ENCODE results near the gene PRPF31. TPM values are rescaled to one million over a fixed set of nuclear protein-coding genes. Genes with fewer than 3 reads are reported as not detected.

The PRPF31 gene
- total RNA-seq, 1 experiment from 2014 or later, result 84.4 TPM

- H3K36me3 Mint-ChIP-seq (ENCODE audit: insufficient read depth in 1 of 3, low read depth in 3 of 3), result peaks cover 56 to 90% (median 87%) of the 10 kb centered on the region in 3 experiments
- Histone ChIP-seq H4K91ac (ENCODE audit: insufficient read length, low read depth, low read length) (no peak overlapping the region), H3K9me3 (ENCODE audit: control insufficient read depth, low read depth, low read length) (no peaks in the 10 kb centered on the region), H2BK15ac (ENCODE audit: low read depth, low read length) (no peak overlapping the region), H3K9ac (ENCODE audit: extremely low read depth, insufficient read length, low read length) (no peak overlapping the region), H3K18ac (ENCODE audit: insufficient read length, low read depth, low read length) (no peak overlapping the region), H4K8ac (replicated peaks; ENCODE audit: insufficient read length, low read depth, low read length) (no peak overlapping the region), H3K23me2 (ENCODE audit: insufficient read length, low read depth, low read length, poor library complexity, severe bottlenecking) (no peaks in the 10 kb centered on the region), H3K27me3 (ENCODE audit: insufficient read depth, low read length) (no peaks in the 10 kb centered on the region), H3K23ac (ENCODE audit: insufficient read length, low read depth, low read length) (no peak overlapping the region), H2BK5ac (ENCODE audit: insufficient read length, low read length) (no peak overlapping the region), H3K27ac (ENCODE audit: insufficient read length, low read depth, low read length) (no peak overlapping the region), H3K4me1 (ENCODE audit: insufficient read depth, low read length) (no peaks in the 10 kb centered on the region), H3T11ph (ENCODE audit: low read length) (no peak overlapping the region), H4K20me1 (ENCODE audit: control insufficient read depth, insufficient read depth, insufficient read length) (no peaks in the 10 kb centered on the region), H3K79me1 (ENCODE audit: insufficient read depth, low read depth, low read length, poor library complexity, severe bottlenecking) (no peaks in the 10 kb centered on the region), H2BK120ac (ENCODE audit: low read depth, low read length, poor library complexity, severe bottlenecking) (no peak overlapping the region), H2BK12ac (ENCODE audit: insufficient read length, low read depth, low read length) (no peak overlapping the region), H4K5ac (ENCODE audit: insufficient read length, low read depth, low read length) (no peak overlapping the region), H2AFZ (ENCODE audit: low read length) (no peak overlapping the region), H3K14ac (ENCODE audit: insufficient read depth, low read length) (no peak overlapping the region), H3K79me2 (ENCODE audit: insufficient read depth, low read length) (no peaks in the 10 kb centered on the region), H2AK5ac (ENCODE audit: insufficient read length, low read length) (no peak overlapping the region), H3K4ac (ENCODE audit: low read depth, low read length) (no peak overlapping the region), H2BK20ac (ENCODE audit: low read depth, low read length, poor library complexity, severe bottlenecking) (no peak overlapping the region), H3K56ac (ENCODE audit: insufficient read length, low read depth, low read length) (no peak overlapping the region), H3K4me2 (ENCODE audit: insufficient read depth, insufficient read length, low read length) (no peak overlapping the region)
- H3K27ac Mint-ChIP-seq, result peak overlapping the region in 1 of 3 experiments; percentile 69; a peak in 1 of 7 replicates
- WGBS (ENCODE audit: extremely low coverage, insufficient read length, low lambda C conversion rate), result no CpG with 5 or more reads among the region's 23 CpGs
- H3K27me3 Mint-ChIP-seq (ENCODE audit: low read depth), result no peaks in the 10 kb centered on the region; the same call in 1 of the 2 replicates
- H3K9me3 Mint-ChIP-seq, result no peaks in the 10 kb centered on the region
- H3K4me1 Mint-ChIP-seq, result no peaks in the 10 kb centered on the region
- DNase-seq, result no peak
- no peak overlapping the region for H3K4me3 Mint-ChIP-seq
- no peak for TF ChIP-seq CTCF (conservative IDR thresholded peaks at IDR 0.05)
These were observed 35.9 kb downstream of the PRPF31 start for GRCh38 chr19:54151362-54152035.
